Endothelial cell of umbilical vein (primary cell): ENCODE measurements around the gene CPEB1. TPM values are rescaled to one million over a fixed set of nuclear protein-coding genes. Genes with fewer than 3 reads are reported as not detected.

Experiments used
- BruUV-seq: library from RNA; stranded (reverse); fragments of 400-500 nt; replicated peaks from 2 replicates; lab custom pipeline; 2021; lab: Mats Ljungman, UMichigan
- CTCF ChIA-PET: fragments of 300-600, 350-600 bp; sonication (Branson Sonifier 250); formaldehyde crosslinking; loops from one replicate; lab custom pipeline; 2021; ENCODE audit warnings: antibody characterized with exemption, inconsistent platforms; lab: Charles Lee
- POLR2A ChIA-PET: fragments of 300-600, 350-600 bp; sonication (Branson Sonifier 250); formaldehyde crosslinking; loops from one replicate; lab custom pipeline; 2021; ENCODE audit warnings: antibody characterized with exemption, inconsistent platforms; lab: Charles Lee
- DNase-seq: peaks from one replicate; pipeline ENCODE4 v3.0.0-alpha.2; 2011; ENCODE audit warnings: low read depth, low spot score
- FAIRE-seq: peaks from 2 replicates; lab custom pipeline; 2011; peaks lifted over from hg19 to GRCh38; lab: Jason Lieb, UNC
- H2AFZ ChIP-seq: 2 replicates; pipeline ENCODE4 v1.6.0; 2012; ENCODE audit warnings: low read depth, low read length, control low read depth, inconsistent platforms
- H3K27ac ChIP-seq: 2 replicates; pipeline ENCODE4 v1.5.1; 2011; ENCODE audit warnings: low read depth, mild to moderate bottlenecking, control low read depth, low read length, moderate library complexity; ENCODE audit not compliant: insufficient read depth
- H3K27me3 ChIP-seq, 2 experiments: 2 replicates each; pipeline versions ENCODE4 v1.6.0 to v1.6.1; 2011; ENCODE audit warnings: low read length in 2 of 2, mixed read lengths in 1 of 2; ENCODE audit not compliant: control insufficient read depth in 2 of 2, insufficient read depth in 2 of 2
- H3K36me3 ChIP-seq, 2 experiments: 2 replicates in 1 of 2; 3 replicates in 1 of 2; pipeline ENCODE4 v1.5.1; 2011; ENCODE audit warnings: low read length in 2 of 2, mild to moderate bottlenecking in 1 of 2, moderate library complexity in 1 of 2; ENCODE audit not compliant: control insufficient read depth in 2 of 2, insufficient read depth in 2 of 2; ENCODE audit errors: extremely low read depth in 1 of 2
- H3K4me1 ChIP-seq: 3 replicates; pipeline ENCODE4 v1.5.1; 2011; ENCODE audit warnings: mild to moderate bottlenecking, low read length; ENCODE audit not compliant: control insufficient read depth, insufficient read depth; ENCODE audit errors: extremely low read depth
- H3K4me2 ChIP-seq: 2 replicates; pipeline ENCODE4 v1.6.1; 2011; ENCODE audit warnings: low read length, control low read depth, mixed read lengths; ENCODE audit not compliant: insufficient read depth
- H3K4me3 ChIP-seq, 3 experiments: fragments of 200-600 bp in 1 of 3; sonication (generic), shearing (Covaris generic) in 1 of 3; replicated peaks in 1 of 3; 2 replicates each; pipeline ENCODE4 v1.5.1; 2011 to 2016; ENCODE audit warnings: control low read depth in 3 of 3, low read length in 3 of 3, mild to moderate bottlenecking in 2 of 3, inconsistent platforms in 1 of 3, low read depth in 1 of 3, moderate library complexity in 1 of 3; ENCODE audit not compliant: insufficient read depth in 1 of 3
- H3K79me2 ChIP-seq: 2 replicates; pipeline ENCODE4 v1.6.0; 2012; ENCODE audit warnings: low read length, inconsistent platforms; ENCODE audit not compliant: control insufficient read depth, insufficient read depth
- H3K9ac ChIP-seq: replicated peaks from 2 replicates; pipeline ENCODE3; 2011; ENCODE audit warnings: low read length, control low read depth; ENCODE audit not compliant: insufficient read depth; ENCODE audit errors: extremely low read depth
- H3K9me1 ChIP-seq: replicated peaks from 3 replicates; pipeline ENCODE4 v1.6.0; 2011; ENCODE audit warnings: mild to moderate bottlenecking, low read length; ENCODE audit not compliant: control insufficient read depth, insufficient read depth; ENCODE audit errors: extremely low read depth
- H3K9me3 ChIP-seq: replicated peaks from 2 replicates; pipeline ENCODE4 v1.5.1; 2012; ENCODE audit warnings: low read length, inconsistent platforms; ENCODE audit not compliant: control insufficient read depth, insufficient read depth
- H4K20me1 ChIP-seq: replicated peaks from 2 replicates; pipeline ENCODE3; 2011; ENCODE audit warnings: mild to moderate bottlenecking, low read length; ENCODE audit not compliant: control insufficient read depth, insufficient read depth; ENCODE audit errors: extremely low read depth
- CTCF ChIP-seq, 2 donors: IDR thresholded peaks; 1 replicate in 1 of 2; 2 replicates in 1 of 2; pipeline ENCODE4 v1.5.1; 2011; ENCODE audit warnings: low read length in 2 of 2, mild to moderate bottlenecking in 2 of 2, moderate library complexity in 2 of 2, control low read depth in 1 of 2, inconsistent platforms in 1 of 2, low read depth in 1 of 2; ENCODE audit not compliant: insufficient read depth in 1 of 2; ENCODE audit errors: extremely low read depth in 1 of 2
- EZH2 ChIP-seq: IDR thresholded peaks from 2 replicates; pipeline ENCODE4 v1.6.1; 2012; ENCODE audit warnings: borderline replicate concordance, low read depth, mild to moderate bottlenecking, moderate library complexity, low read length, inconsistent platforms; ENCODE audit not compliant: severe bottlenecking
- FOS ChIP-seq: IDR thresholded peaks from 2 replicates; pipeline ENCODE4 v1.6.1; 2011; ENCODE audit warnings: mild to moderate bottlenecking, low read length, moderate library complexity, borderline replicate concordance; ENCODE audit not compliant: insufficient read depth
- GATA2 ChIP-seq: IDR thresholded peaks from 2 replicates; pipeline ENCODE4 v1.7.0; 2011; ENCODE audit warnings: low read depth, mild to moderate bottlenecking, moderate library complexity, mixed read lengths, low read length; ENCODE audit not compliant: insufficient read length, insufficient read depth
- JUN ChIP-seq: IDR thresholded peaks from 2 replicates; pipeline ENCODE4 v1.6.1; 2011; ENCODE audit warnings: borderline replicate concordance, low read depth; ENCODE audit not compliant: insufficient read length, insufficient read depth
- MAX ChIP-seq: IDR thresholded peaks from 2 replicates; pipeline ENCODE4 v1.6.1; 2011; ENCODE audit not compliant: insufficient read depth, insufficient read length
- MYC ChIP-seq: IDR thresholded peaks from one replicate; pipeline ENCODE4 v1.6.1; 2011; ENCODE audit warnings: mild to moderate bottlenecking, low read depth, low read length
- POLR2A ChIP-seq: IDR thresholded peaks from 2 replicates; pipeline ENCODE4 v1.6.1; 2012; ENCODE audit warnings: low read depth, mild to moderate bottlenecking, control low read depth, low read length
- POLR2AphosphoS5 ChIP-seq: IDR thresholded peaks from 2 replicates; pipeline ENCODE4 v1.6.1; 2012; ENCODE audit warnings: low read depth, mild to moderate bottlenecking, control low read depth, low read length, moderate library complexity; ENCODE audit not compliant: insufficient read depth
- dilution Hi-C: fragments of 300-500 bp; cut with MboI; formaldehyde crosslinking; loops from one replicate; pipeline ENCODE4 v1.15.0; 2019; ENCODE audit warnings: low sequenced_read_pairs; ENCODE audit not compliant: extremely low pct_ligation_motif_present
- intact Hi-C: fragments of 100-400 bp; cut with micrococcal nuclease; formaldehyde crosslinking; loops from one replicate; pipeline ENCODE4 v1.10.0; 2022
- polyA plus RNA-seq, 4 experiments: library from polyadenylated mRNA; depleted of rRNA in 3 of 4; stranded (reverse) in 3 of 4; unstranded in 1 of 4; fragments of >200 nt; gene quantifications; 2 replicates each; pipeline versions ENCODE4 v1.2.1 to v1.2.3, GENCODE V29; 2011 to 2012; ENCODE audit warnings: missing spikeins in 1 of 4
- total RNA-seq: library from RNA; stranded (reverse); gene quantifications from 2 replicates; pipeline ENCODE4 v1.2.3, GENCODE V29; 2021

CPEB1 gene
- total and polyA plus RNA-seq, 2 donors (not counting 3 experiments of a cell fraction or from before 2014, with no cell fraction given): not detected

GRCh38 chr15:82625136-82625535 lies 22.0 kb downstream of the CPEB1 start:
- Histone ChIP-seq H3K79me2 (no peaks in the 10 kb centered on the region), H3K27me3 (no peaks in the 10 kb centered on the region), H3K4me3 (no peak overlapping the region), H3K9me3 (no peaks in the 10 kb centered on the region), H3K9me1 (no peaks in the 10 kb centered on the region), H4K20me1 (no peaks in the 10 kb centered on the region), H3K4me2 (no peak overlapping the region), H2AFZ (no peak overlapping the region), H3K9ac (no peak overlapping the region), H3K36me3 (no peaks in the 10 kb centered on the region), H3K4me1 (no peaks in the 10 kb centered on the region), H3K27ac (no peak overlapping the region)
- CTCF ChIA-PET: no interaction called here
- no peak for TF ChIP-seq MAX
- POLR2A ChIA-PET: no interaction called here
- DNase-seq (no peak), FAIRE-seq (no peak)
- no TSS peak for BruUV-seq
- dilution Hi-C loops (no loop called here), intact Hi-C loops (no loop called here)

GRCh38 chr15:82624438-82624837 lies 22.7 kb downstream of the CPEB1 start:
- no TSS peak for BruUV-seq
- H3K4me1 ChIP-seq: no peaks in the 10 kb centered on the region
- DNase-seq (no peak), FAIRE-seq (no peak)
- no peak overlapping the region for H3K27ac ChIP-seq
- intact Hi-C loops (no loop called here), dilution Hi-C loops (no loop called here)
- no peaks in the 10 kb centered on the region for H3K36me3 ChIP-seq
- ChIA-PET POLR2A (interaction anchor here (0.6 kb wide), 1 partner anchor 1460 kb away, joined by 3 read pairs; no protein-coding TSS in a partner anchor), CTCF (interaction anchor here (1.2 kb wide), 1 partner anchor 17 kb away, joined by 3 read pairs; no protein-coding TSS in a partner anchor)
- H2AFZ ChIP-seq: no peak overlapping the region
- no peaks in the 10 kb centered on the region for H3K79me2 ChIP-seq
- H3K9ac ChIP-seq: no peak overlapping the region
- H3K9me3 ChIP-seq: no peaks in the 10 kb centered on the region
- no peaks in the 10 kb centered on the region for H4K20me1 ChIP-seq
- H3K27me3 ChIP-seq: no peaks in the 10 kb centered on the region
- H3K9me1 ChIP-seq: no peaks in the 10 kb centered on the region
- H3K4me2 ChIP-seq: no peak overlapping the region
- no peak overlapping the region for H3K4me3 ChIP-seq
- TF ChIP-seq CTCF (IDR thresholded peaks at IDR 0.05; ENCODE audit: extremely low read depth in 1 of 2, insufficient read depth in 1 of 2, low read depth in 1 of 2, low read length in 2 of 2) (no peak), JUN (no peak), MYC (no peak), GATA2 (no peak), POLR2A (no peak), MAX (no peak), EZH2 (no peak), POLR2AphosphoS5 (no peak), FOS (no peak)
